HG03060 (cell line): ENCODE results near the gene CACNB2.
"Not testable (repeated sequence)": the region's sequence is repeated elsewhere in the genome, so short reads cannot be mapped to it uniquely, and the experiment has no call there.

Source experiments
- ATAC-seq: cut with Tn5 transposase; IDR thresholded peaks from one replicate; pipeline ENCODE4 v1.9.1; 2021; ENCODE audit warnings: low read depth, moderate number of reproducible peaks; ENCODE audit not compliant: unreplicated experiment

CACNB2 gene

GRCh38 chr10:18195060-18195799 lies 55.0 kb downstream of the CACNB2 start:
- no peak for ATAC-seq

DNA sequence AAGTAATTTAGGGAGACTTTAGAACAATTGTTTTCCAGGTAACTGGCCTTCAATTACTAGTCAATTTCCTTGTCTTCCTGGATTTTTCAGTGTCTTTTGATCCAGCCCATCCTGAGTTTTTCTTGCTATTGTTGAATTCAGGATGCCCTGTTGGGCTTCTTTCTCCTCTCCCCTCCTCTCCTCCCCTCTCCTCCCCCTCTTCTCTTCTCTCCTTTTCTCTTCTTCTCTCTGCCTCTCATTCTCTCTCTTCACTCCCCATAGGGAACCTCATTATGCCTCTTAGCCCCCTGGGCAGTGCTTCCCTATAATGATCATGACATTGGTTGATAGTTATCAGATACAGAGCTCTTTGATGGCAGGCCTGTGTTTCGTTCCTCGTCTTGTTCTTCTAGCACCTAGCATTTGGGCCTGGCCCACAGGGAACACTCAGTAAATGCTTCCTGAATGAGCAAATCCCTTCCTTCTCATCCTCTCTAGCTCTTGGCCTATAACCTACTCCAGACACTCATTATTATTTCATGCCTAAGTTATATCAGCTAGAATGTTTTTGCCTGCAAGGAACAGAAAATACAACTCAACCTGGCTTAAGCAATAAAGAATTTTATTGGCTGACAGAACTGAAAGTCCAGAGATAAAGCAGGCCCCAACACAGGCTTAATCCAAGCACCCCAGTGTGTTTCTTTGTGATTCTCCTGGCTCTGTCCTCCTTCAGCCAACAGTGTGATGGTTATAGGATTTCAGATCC lies 56.8 kb downstream of the CACNB2 start:
- ATAC-seq: no peak

GRCh38 chr10:18197706-18198105 lies 57.5 kb downstream of the CACNB2 start:
- ATAC-seq: no peak

- no peak for ATAC-seq
These were observed 61.7 kb downstream of the CACNB2 start for GRCh38 chr10:18201877-18202276.

GRCh38 chr10:18202680-18203460 lies 62.6 kb downstream of the CACNB2 start:
- ATAC-seq: no peak

- ATAC-seq: no peak
These were observed 63.2 kb downstream of the CACNB2 start for GRCh38 chr10:18203471-18203870.

- ATAC-seq: no peak
These were observed 64.0 kb downstream of the CACNB2 start for GRCh38 chr10:18204039-18204835.

DNA sequence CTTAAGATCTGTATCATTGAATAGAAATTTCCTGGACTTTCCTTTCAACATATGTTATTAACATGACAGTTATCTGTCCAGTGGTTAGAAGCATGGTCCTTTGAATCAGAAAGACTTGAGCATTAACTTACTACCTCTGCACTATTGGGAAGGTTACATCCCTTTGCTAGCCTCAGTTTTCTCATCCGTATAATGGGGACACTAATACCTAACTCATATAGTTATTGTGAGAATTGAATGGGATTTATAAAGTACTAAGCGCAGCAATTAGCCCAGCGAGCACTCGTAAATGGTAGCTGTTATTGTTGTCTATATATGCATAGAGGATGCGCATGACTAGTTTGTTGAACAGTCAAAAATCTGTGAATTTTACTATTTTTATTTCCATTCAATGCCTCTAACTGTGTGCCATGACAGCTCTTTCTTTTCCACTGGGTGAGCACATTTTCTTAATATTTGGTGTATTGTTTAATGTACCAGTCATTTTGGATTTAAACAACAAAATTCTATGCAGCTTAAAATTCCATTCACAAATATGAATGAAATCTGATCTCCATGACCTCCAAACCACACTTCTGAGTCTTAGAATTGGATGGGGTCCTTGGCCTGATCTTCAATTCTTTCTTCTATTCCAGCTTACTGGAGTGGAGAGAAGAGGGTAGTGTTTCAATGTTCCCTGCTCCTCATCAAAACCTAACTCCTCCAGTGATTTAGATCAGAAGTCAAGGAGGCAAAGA lies 65.0 kb downstream of the CACNB2 start:
- ATAC-seq: no peak

GRCh38 chr10:18208186-18208585 lies 68.0 kb downstream of the CACNB2 start:
- not testable (repeated sequence) for ATAC-seq

DNA sequence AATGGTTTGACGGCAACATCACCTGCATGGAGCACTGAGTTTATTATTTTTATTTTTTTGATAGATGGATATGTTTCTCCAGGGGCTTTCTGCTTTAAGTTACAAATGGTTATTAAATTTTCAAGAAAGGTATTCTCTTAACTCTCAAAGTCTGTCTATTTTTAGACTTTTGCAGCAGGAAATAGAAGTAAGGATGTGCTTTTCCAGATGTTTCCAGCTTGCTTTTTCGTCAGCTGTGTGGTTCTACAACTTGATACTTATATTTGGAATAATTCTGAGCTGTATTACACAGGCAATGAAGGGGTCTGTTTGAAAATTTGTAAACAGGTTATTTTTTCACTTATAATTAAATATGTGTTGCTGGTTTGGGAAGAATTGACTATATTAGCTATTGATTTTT lies 69.0 kb downstream of the CACNB2 start:
- ATAC-seq: no peak

DNA sequence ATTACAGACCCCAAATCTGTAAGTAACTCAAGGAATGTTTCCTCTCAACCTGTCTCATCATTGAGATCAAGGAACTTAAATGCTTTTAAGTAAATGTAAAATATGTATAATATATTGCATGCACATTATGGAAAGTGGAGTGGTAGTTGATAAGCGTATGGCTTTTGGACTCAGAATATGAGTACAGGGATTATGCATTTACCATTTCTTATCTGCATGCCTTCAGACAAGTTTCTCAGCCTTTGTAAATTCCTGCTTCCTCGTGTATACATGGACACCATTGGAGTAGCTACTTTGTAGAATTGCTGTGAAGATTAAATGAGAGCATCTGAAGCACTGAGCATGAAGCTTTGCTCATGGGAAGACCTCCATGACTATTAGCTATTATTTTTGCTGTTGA lies 70.5 kb downstream of the CACNB2 start:
- ATAC-seq: no peak

DNA sequence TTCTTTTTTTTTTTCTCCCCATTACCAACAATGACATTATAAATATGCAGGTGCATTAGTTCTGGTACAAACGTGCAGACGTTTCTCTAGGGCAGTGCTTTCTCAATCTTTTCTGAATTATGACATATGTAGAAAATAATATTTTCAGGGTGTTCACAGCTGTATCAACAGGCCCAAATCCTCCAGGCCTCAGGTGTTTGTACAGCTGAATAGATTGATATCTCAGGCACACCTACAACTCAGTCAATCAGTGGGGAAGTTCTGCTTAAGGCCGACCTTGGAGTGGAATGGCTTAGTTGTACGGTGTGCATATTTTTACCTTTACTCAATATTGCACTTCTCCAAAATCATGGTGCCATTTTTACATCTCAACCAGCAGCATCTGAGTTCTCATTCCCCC lies 71.6 kb downstream of the CACNB2 start:
- no peak for ATAC-seq

- no peak for ATAC-seq
These were observed 73.0 kb downstream of the CACNB2 start for GRCh38 chr10:18213271-18213670.

GRCh38 chr10:18214691-18215563 lies 74.7 kb downstream of the CACNB2 start:
- no peak for ATAC-seq

GRCh38 chr10:18216482-18216881 lies 76.3 kb downstream of the CACNB2 start:
- no peak for ATAC-seq

GRCh38 chr10:18217577-18217976 lies 77.4 kb downstream of the CACNB2 start:
- no peak for ATAC-seq

- ATAC-seq: no peak
These were observed 78.9 kb downstream of the CACNB2 start for GRCh38 chr10:18219146-18219545.

DNA sequence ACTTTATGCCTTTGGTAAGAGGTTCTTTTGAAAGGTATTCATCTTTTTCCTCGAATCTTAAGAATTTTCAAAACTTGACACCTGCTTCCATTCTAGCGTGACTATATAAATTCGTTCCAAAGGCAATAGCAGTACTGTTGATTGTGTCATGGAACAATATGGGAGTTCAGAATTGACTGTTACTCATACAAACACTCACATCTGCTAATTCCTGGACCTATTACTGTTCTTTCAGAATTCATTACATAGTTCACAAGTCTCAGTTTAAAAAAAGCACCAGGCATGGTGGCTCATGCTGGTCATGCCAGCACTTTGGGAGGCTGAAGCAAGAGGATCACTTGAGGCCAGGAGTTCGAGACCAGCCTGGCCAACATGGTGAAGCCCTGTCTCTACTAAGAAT lies 80.9 kb downstream of the CACNB2 start:
- no peak for ATAC-seq

GRCh38 chr10:18221882-18222281 lies 81.7 kb downstream of the CACNB2 start:
- ATAC-seq: no peak
